ENCODE measurements around the gene C16orf96. TPM values are rescaled to one million over a fixed set of nuclear protein-coding genes. Genes with fewer than 3 reads are reported as not detected.

Gene C16orf96
- polyA plus RNA-seq, 2 of the 4 experiments (the other 2 are of a cell fraction) = 0.01 to 0.03 TPM

DNA sequence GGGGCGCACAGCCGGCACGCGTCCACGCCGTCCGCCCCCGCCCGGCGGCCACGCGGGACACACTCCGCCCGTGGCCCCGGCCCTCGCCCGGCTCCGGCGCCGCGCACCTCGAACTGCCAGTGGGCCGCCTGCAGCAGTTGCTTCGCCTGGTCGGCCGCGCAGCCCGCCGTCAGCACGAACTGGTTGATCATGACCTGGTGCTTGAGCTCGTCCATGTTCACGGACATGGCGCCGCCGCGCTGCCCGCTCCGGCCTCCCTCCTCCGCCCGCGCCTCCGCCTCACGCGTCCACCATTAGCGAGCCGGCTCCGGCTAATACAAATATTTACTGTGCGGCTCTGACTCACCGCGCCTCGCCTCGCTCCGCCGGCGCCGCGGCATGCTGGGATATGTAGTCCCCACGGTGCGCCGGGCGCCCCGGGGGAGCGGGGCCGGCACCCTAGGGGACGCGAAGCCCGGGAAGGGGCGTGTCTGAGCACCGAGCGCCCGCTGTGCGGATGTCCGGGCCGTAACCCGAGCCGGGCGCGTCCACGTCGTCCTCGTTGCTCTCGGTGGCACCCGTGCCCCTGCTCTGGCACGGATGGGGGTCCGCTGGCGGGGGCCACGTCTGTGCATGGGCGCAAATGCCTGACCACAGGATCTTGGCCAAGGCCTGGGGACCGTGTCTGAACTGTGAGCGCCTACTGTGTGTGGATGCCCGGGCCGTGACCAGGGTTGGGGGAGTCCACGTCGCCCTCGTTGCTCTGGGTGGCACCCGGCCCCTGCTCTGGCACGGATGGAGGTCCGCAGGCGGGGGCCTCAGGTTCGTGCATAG lies 58.6 kb downstream of the C16orf96 start, which contains the start of gene UBALD1:
TSS of gene UBALD1 (minus strand) at position 318 of the 813 bp plus-strand sequence. CDS start at position 227, 91 bp downstream.
- CTCF ChIA-PET = interaction anchor here (1.1 to 2.4 kb wide), 2 partner anchors 16 to 29 kb away, joined by 3 to 7 read pairs; no protein-coding TSS in a partner anchor
- FAIRE-seq = no peak
- TF ChIP-seq, protein P1, sequence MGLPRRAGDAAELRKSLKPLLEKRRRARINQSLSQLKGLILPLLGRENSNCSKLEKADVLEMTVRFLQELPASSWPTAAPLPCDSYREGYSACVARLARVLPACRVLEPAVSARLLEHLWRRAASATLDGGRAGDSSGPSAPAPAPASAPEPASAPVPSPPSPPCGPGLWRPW (IDR thresholded peaks at IDR 0.05) = no peak
- TF ChIP-seq FOSL2 (IDR thresholded peaks at IDR 0.05) (peak; percentile 85), FOSL2 (CRISPR knock-in tag; IDR thresholded peaks at IDR 0.05) (peak; percentile 97), CHD4 (IDR thresholded peaks at IDR 0.05; ENCODE audit: borderline replicate concordance) (no peak), CBX2 (IDR thresholded peaks at IDR 0.05; ENCODE audit: borderline replicate concordance, low read depth) (no peak), SMC3 (IDR thresholded peaks at IDR 0.05) (no peak), HDAC2 (IDR thresholded peaks at IDR 0.05) (no peak), JUN (IDR thresholded peaks at IDR 0.05) (peak; percentile 61 to 68; a peak in 2 of 5 replicates), TFCP2L1 (CRISPR knock-in tag; IDR thresholded peaks at IDR 0.05) (no peak), KDM1A (IDR thresholded peaks at IDR 0.05; ENCODE audit: low read depth) (no peak), SREBF2 (IDR thresholded peaks at IDR 0.05) (no peak), ZC3H11A (IDR thresholded peaks at IDR 0.05) (no peak), HOXA7 (CRISPR knock-in tag; IDR thresholded peaks at IDR 0.05) (no peak), ZFP36 (IDR thresholded peaks at IDR 0.05; ENCODE audit: borderline replicate concordance, partially characterized antibody) (no peak), RNF2 (IDR thresholded peaks at IDR 0.05; ENCODE audit: borderline replicate concordance, low read depth) (no peak), EP300 (IDR thresholded peaks at IDR 0.05) (no peak), ESRRA (IDR thresholded peaks at IDR 0.05; ENCODE audit: borderline replicate concordance, low read length) (no peak), NPAS2 (CRISPR knock-in tag; IDR thresholded peaks at IDR 0.05; ENCODE audit: borderline replicate concordance) (no peak), CBX8 (IDR thresholded peaks at IDR 0.05) (no peak), FOXS1 (CRISPR knock-in tag; IDR thresholded peaks at IDR 0.05) (no peak), TP53 (CRISPR knock-in tag; IDR thresholded peaks at IDR 0.05) (no peak), BHLHE40 (IDR thresholded peaks at IDR 0.05; ENCODE audit: low read depth, low read length) (0 out of 2 replicates have a peak, but pooled peaks have one; percentile 12), HOXB5 (CRISPR knock-in tag; IDR thresholded peaks at IDR 0.05) (no peak), NFE2L2 (conservative IDR thresholded peaks at IDR 0.05; ENCODE audit: low read length) (no peak), MYC (IDR thresholded peaks at IDR 0.05; ENCODE audit: borderline replicate concordance, low read length) (peak; percentile 66; the same call in 1 of the 2 replicates), MAZ (IDR thresholded peaks at IDR 0.05; ENCODE audit: borderline replicate concordance, low read depth, low read length) (no peak), PHF8 (IDR thresholded peaks at IDR 0.05; ENCODE audit: borderline replicate concordance, low read depth) (peak; percentile 78; the same call in 1 of the 2 replicates), RARB (CRISPR knock-in tag; IDR thresholded peaks at IDR 0.05) (no peak), NR3C1 (IDR thresholded peaks at IDR 0.05) (no peak), MAFK (IDR thresholded peaks at IDR 0.05; ENCODE audit: partially characterized antibody) (no peak), ZSCAN20 (CRISPR knock-in tag; IDR thresholded peaks at IDR 0.05) (no peak), EHMT2 (IDR thresholded peaks at IDR 0.05; ENCODE audit: low read depth) (no peak)
- TF ChIP-seq, protein P2, sequence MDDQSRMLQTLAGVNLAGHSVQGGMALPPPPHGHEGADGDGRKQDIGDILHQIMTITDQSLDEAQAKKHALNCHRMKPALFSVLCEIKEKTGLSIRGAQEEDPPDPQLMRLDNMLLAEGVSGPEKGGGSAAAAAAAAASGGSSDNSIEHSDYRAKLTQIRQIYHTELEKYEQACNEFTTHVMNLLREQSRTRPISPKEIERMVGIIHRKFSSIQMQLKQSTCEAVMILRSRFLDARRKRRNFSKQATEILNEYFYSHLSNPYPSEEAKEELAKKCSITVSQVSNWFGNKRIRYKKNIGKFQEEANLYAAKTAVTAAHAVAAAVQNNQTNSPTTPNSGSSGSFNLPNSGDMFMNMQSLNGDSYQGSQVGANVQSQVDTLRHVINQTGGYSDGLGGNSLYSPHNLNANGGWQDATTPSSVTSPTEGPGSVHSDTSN (IDR thresholded peaks at IDR 0.05) = no peak
- TF ChIP-seq, protein P3, sequence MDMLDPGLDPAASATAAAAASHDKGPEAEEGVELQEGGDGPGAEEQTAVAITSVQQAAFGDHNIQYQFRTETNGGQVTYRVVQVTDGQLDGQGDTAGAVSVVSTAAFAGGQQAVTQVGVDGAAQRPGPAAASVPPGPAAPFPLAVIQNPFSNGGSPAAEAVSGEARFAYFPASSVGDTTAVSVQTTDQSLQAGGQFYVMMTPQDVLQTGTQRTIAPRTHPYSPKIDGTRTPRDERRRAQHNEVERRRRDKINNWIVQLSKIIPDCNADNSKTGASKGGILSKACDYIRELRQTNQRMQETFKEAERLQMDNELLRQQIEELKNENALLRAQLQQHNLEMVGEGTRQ (IDR thresholded peaks at IDR 0.05) = no peak
- TF ChIP-seq, protein P4, sequence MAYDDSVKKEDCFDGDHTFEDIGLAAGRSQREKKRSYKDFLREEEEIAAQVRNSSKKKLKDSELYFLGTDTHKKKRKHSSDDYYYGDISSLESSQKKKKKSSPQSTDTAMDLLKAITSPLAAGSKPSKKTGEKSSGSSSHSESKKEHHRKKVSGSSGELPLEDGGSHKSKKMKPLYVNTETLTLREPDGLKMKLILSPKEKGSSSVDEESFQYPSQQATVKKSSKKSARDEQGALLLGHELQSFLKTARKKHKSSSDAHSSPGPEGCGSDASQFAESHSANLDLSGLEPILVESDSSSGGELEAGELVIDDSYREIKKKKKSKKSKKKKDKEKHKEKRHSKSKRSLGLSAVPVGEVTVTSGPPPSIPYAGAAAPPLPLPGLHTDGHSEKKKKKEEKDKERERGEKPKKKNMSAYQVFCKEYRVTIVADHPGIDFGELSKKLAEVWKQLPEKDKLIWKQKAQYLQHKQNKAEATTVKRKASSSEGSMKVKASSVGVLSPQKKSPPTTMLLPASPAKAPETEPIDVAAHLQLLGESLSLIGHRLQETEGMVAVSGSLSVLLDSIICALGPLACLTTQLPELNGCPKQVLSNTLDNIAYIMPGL (CRISPR knock-in tag; IDR thresholded peaks at IDR 0.05; ENCODE audit: borderline replicate concordance) = no peak
- TF ChIP-seq, protein P5, sequence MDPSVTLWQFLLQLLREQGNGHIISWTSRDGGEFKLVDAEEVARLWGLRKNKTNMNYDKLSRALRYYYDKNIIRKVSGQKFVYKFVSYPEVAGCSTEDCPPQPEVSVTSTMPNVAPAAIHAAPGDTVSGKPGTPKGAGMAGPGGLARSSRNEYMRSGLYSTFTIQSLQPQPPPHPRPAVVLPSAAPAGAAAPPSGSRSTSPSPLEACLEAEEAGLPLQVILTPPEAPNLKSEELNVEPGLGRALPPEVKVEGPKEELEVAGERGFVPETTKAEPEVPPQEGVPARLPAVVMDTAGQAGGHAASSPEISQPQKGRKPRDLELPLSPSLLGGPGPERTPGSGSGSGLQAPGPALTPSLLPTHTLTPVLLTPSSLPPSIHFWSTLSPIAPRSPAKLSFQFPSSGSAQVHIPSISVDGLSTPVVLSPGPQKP (IDR thresholded peaks at IDR 0.05; ENCODE audit: low read depth, low read length) = no peak
- TF ChIP-seq, protein P6, sequence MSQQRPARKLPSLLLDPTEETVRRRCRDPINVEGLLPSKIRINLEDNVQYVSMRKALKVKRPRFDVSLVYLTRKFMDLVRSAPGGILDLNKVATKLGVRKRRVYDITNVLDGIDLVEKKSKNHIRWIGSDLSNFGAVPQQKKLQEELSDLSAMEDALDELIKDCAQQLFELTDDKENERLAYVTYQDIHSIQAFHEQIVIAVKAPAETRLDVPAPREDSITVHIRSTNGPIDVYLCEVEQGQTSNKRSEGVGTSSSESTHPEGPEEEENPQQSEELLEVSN (IDR thresholded peaks at IDR 0.05; ENCODE audit: borderline replicate concordance, low read depth) = peak; percentile 63; the same call in 1 of the 2 replicates

More for the DNA sequence above, 58.6 kb downstream of the C16orf96 start, which contains the start of gene UBALD1:
- Histone ChIP-seq H3K4me1 (peaks cover 42% of the 10 kb centered on the region), H3K27ac (peak within 1 kb of the TSS; percentile 93 to 98), H3K4me2 (peak within 1 kb of the TSS; percentile 99), H3K9me3 (no peaks in the 10 kb centered on the region), H3K4me3 (peak within 1 kb of the TSS; percentile 89)
- DNase-seq (ENCODE audit: low read depth in 1 of 2, low spot score in 1 of 2) (peak; percentile 89 to 93), ATAC-seq (peak; percentile 73 to 83)
- WGBS (ENCODE audit: missing lambda C conversion rate) = 45% methylated on average over 21 of the region's 100 CpGs
- POLR2A ChIA-PET = interaction anchor here (0.6 to 1.5 kb wide), 2 partner anchors 9 to 187 kb away, joined by 3 to 4 read pairs; no protein-coding TSS in a partner anchor

Measured in A549 (cell line).